Upper lobe of left lung (tissue), 6 donors: ENCODE measurements around the gene RASA3. TPM values are rescaled to one million over a fixed set of nuclear protein-coding genes. Genes with fewer than 3 reads are reported as not detected.
"Not testable (repeated sequence)": the region's sequence is repeated elsewhere in the genome, so short reads cannot be mapped to it uniquely, and the experiment has no call there.

Experiments used
- ATAC-seq, 2 donors: fragments of 200-7000 bp; cut with Tn5 transposase; one replicate each; pipeline ENCODE4 v1.9.1; 2022; ENCODE audit warnings: mild to moderate bottlenecking in 2 of 2, moderate library complexity in 2 of 2; ENCODE audit not compliant: low FRiP score in 2 of 2
- DNase-seq, 2 donors: peaks; one replicate each; pipeline ENCODE4 v3.0.0-alpha.2; 2019 to 2020
- H3K27ac ChIP-seq, 4 donors: fragments of 200-600 bp; sonication (generic); one replicate each; pipeline ENCODE4 v1.5.1; 2016 to 2019
- H3K27me3 ChIP-seq, 4 donors: fragments of 200-600 bp; sonication (generic); one replicate each; pipeline ENCODE4 v1.5.1; 2017 to 2019
- H3K36me3 ChIP-seq, 4 donors: fragments of 200-600 bp; sonication (generic); one replicate each; pipeline ENCODE4 v1.5.1; 2016 to 2019
- H3K4me1 ChIP-seq, 4 donors: fragments of 200-600 bp; sonication (generic); one replicate each; pipeline ENCODE4 v1.5.1; 2018 to 2019
- H3K4me3 ChIP-seq, 4 donors: fragments of 200-600 bp; sonication (generic); one replicate each; pipeline ENCODE4 v1.5.1; 2017 to 2019; ENCODE audit warnings: mild to moderate bottlenecking in 2 of 4, moderate library complexity in 1 of 4
- H3K9me3 ChIP-seq, 4 donors: fragments of 200-600 bp; sonication (generic); one replicate each; pipeline ENCODE4 v1.5.1; 2018 to 2019
- EP300 ChIP-seq, 4 donors: sonication (generic); formaldehyde crosslinking; IDR thresholded peaks; one replicate each; pipeline ENCODE4 v1.5.1; 2017; ENCODE audit warnings: antibody characterized with exemption in 4 of 4, control low read depth in 2 of 4
- POLR2A ChIP-seq, 4 donors: fragments of 450-650 bp; IDR thresholded peaks; one replicate each; pipeline ENCODE4 v1.5.1; 2016 to 2017; ENCODE audit warnings: antibody characterized with exemption in 4 of 4, mild to moderate bottlenecking in 2 of 4
- POLR2AphosphoS5 ChIP-seq, 2 donors: sonication (generic); formaldehyde crosslinking; IDR thresholded peaks; one replicate each; pipeline ENCODE4 v1.5.1; 2017; ENCODE audit warnings: antibody characterized with exemption in 2 of 2
- WGBS, 2 donors: methylation state at CpG; one replicate each; pipeline ENCODE4 v1.1.5; 2017 to 2018; 5-methylcytosine and 5-hydroxymethylcytosine counted together
- total RNA-seq, 6 donors: library from RNA; depleted of rRNA in 4 of 6; stranded (reverse); fragments of >200 nt in 4 of 6; gene quantifications; one replicate each; pipeline versions ENCODE4 v1.1.0 to v1.2.1, GENCODE V29; 2016 to 2021
- TF ChIP-seq, protein P1 (sequence below), 6 experiments: fragments of 450-650 bp in 4 of 6; fragments of 200-600 bp in 2 of 6; sonication (generic) in 2 of 6; IDR thresholded peaks; one replicate each; pipeline ENCODE4 v1.5.1; 2016 to 2019; ENCODE audit warnings: antibody characterized with exemption in 6 of 6
- donor health status: DM: no; HTN: no; CAD: no; lungs with moderate emphysema.
- donor health status: DM: no; HTN: yes; CAD: no; lungs with severe emphysema.

Gene RASA3
- total RNA-seq, 6 donors from 2014 or later, result 11.4 to 52.4 (median 18.4) TPM

DNA sequence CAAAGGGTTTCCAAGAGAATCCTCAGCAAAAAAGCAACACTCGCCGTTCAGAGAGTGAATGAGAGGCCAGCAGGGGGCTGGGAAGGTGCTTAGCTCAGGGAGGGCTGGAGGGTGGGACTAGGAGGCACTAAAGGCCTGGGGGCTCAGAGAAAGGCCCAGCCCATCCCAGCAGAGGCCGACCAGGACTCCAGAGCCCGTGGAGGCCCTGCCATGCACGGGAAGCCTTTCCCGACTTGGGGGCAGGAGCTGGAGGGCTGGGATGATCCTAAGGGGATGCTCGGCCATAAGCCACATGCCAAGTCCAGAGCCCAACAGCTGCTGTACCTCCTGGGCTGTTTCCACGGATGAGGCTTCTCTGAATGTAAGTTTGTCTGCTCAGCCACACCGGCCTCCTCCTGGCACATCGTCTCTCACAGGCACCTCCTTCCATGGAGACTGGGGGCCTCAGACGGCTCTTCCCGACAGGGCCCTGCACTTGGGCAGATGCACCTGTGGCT is 19.5 kb downstream of the RASA3 start:
- WGBS, 2 donors, result 75 to 79% methylated on average over 4 to 12 of the region's 12 CpGs
- no peaks in the 10 kb centered on the region for H3K9me3 ChIP-seq
- DNase-seq (peak in 1 of 2 donors; percentile 12), ATAC-seq (no peak)
- H3K36me3 ChIP-seq, result no peaks in the 10 kb centered on the region
- no peak for TF ChIP-seq POLR2A (IDR thresholded peaks at IDR 0.05)
- TF ChIP-seq, protein P1, sequence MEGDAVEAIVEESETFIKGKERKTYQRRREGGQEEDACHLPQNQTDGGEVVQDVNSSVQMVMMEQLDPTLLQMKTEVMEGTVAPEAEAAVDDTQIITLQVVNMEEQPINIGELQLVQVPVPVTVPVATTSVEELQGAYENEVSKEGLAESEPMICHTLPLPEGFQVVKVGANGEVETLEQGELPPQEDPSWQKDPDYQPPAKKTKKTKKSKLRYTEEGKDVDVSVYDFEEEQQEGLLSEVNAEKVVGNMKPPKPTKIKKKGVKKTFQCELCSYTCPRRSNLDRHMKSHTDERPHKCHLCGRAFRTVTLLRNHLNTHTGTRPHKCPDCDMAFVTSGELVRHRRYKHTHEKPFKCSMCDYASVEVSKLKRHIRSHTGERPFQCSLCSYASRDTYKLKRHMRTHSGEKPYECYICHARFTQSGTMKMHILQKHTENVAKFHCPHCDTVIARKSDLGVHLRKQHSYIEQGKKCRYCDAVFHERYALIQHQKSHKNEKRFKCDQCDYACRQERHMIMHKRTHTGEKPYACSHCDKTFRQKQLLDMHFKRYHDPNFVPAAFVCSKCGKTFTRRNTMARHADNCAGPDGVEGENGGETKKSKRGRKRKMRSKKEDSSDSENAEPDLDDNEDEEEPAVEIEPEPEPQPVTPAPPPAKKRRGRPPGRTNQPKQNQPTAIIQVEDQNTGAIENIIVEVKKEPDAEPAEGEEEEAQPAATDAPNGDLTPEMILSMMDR (IDR thresholded peaks at IDR 0.05), result no peak
- TF ChIP-seq POLR2AphosphoS5 (IDR thresholded peaks at IDR 0.05), result no peak
- no peak for TF ChIP-seq EP300 (IDR thresholded peaks at IDR 0.05)
- H3K27me3 ChIP-seq, result no peaks in the 10 kb centered on the region
- H3K27ac ChIP-seq, result no peak overlapping the region
- H3K4me3 ChIP-seq, result no peak overlapping the region
- H3K4me1 ChIP-seq, result peaks cover 16 to 29% (median 27%) of the 10 kb centered on the region in 4 donors

DNA sequence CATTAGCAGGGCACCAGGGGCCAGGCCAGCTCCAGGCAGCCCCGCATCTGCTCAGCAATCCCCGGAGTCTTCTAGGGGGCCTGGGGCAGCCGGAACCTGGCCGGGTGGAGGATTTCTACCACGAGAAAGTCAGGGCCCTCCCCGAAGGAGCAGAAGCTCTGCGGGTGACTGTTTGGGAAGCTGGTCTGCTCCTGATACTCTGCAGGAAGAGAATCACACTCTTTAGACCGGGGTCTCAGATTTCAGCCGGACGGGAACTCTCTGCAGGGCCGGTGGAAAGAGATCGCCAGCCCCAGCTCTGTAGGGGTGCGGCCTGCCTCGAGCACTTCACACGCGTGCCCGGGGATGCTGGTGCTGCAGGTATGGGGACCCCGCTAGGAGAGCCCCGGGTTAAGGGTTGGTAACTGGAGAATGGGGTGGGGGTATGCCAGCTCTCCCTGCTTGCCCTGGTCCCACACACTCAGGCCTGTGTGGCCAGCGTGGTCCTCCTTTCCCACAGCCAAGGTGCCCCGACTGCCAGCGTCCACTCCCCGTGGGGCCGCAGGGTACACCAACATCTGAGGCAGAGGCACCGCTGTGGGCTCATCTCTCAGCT is 20.1 kb downstream of the RASA3 start:
- no peaks in the 10 kb centered on the region for H3K27me3 ChIP-seq
- DNase-seq, result peak in 1 of 2 donors; percentile 19
- no peak overlapping the region for H3K4me3 ChIP-seq
- no peaks in the 10 kb centered on the region for H3K36me3 ChIP-seq
- TF ChIP-seq EP300 (IDR thresholded peaks at IDR 0.05) (no peak), POLR2AphosphoS5 (IDR thresholded peaks at IDR 0.05) (no peak), POLR2A (IDR thresholded peaks at IDR 0.05) (no peak)
- TF ChIP-seq, protein P1 (IDR thresholded peaks at IDR 0.05), result no peak
- no peaks in the 10 kb centered on the region for H3K9me3 ChIP-seq
- no peak for ATAC-seq
- peaks cover 19 to 35% (median 27%) of the 10 kb centered on the region in 4 donors for H3K4me1 ChIP-seq
- H3K27ac ChIP-seq, result peak overlapping the region in 1 of 4 donors; percentile 34
- 43 to 70% methylated on average over 5 to 25 of the region's 25 CpGs for WGBS, 2 donors

DNA sequence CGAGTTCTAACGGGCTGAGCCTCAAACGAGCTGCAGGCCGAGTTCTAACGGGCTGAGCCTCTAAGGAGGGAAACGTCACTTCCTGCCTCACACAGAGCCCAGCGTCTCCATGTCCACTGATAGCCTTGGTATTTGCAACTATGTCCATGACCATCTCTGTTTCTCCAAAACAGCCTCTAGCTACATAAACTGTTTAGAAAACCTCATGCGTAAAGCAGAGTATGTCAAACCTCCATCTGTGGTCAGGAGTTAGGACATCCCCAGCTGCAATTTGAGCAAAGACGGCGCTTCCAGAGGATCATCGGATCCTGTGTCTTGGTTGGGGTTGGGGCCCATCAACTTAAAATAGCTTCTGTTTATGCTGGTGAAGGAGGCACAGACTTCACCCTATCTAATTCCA is 20.8 kb downstream of the RASA3 start:
- H3K27ac ChIP-seq, result peak overlapping the region in 1 of 4 donors; percentile 34
- 58 to 80% methylated on average over 7 to 11 of the region's 11 CpGs for WGBS, 2 donors
- ATAC-seq, result no peak

DNA sequence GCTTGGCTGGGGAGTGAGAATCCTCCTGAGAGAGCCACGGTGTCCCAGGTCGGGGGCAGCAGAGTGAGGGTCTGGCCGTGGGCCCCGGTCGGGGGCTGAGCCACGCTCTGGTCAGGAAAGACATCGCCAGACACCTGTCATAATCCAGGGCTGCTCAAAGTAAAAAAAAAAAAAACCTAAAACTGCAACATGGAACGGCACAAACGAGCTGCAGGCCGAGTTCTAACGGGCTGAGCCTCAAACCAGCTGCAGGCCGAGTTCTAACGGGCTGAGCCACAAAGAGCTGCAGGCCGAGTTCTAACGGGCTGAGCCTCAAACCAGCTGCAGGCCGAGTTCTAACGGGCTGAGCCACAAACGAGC is 21.6 kb downstream of the RASA3 start:
- H3K27ac ChIP-seq, result peak overlapping the region in 3 of 4 donors; percentile 1 to 72 (median 48)
- H3K36me3 ChIP-seq, H3K4me3 ChIP-seq, DNase-seq, H3K9me3 ChIP-seq, H3K27me3 ChIP-seq, ATAC-seq: not testable (repeated sequence)
- peaks cover 22 to 36% (median 25%) of the 10 kb centered on the region in 4 donors for H3K4me1 ChIP-seq
- WGBS, 2 donors, result 62 to 82% methylated on average over 13 of the region's 18 CpGs

More for the DNA sequence above, 20.8 kb downstream of the RASA3 start:
- H3K9me3 ChIP-seq, result no peaks in the 10 kb centered on the region
- H3K27me3 ChIP-seq, result no peaks in the 10 kb centered on the region
- H3K4me3 ChIP-seq, result no peak overlapping the region
- no peak for TF ChIP-seq POLR2AphosphoS5 (IDR thresholded peaks at IDR 0.05)
- no peak for TF ChIP-seq POLR2A (IDR thresholded peaks at IDR 0.05)
- TF ChIP-seq, protein P1 (IDR thresholded peaks at IDR 0.05), result no peak
- TF ChIP-seq EP300 (IDR thresholded peaks at IDR 0.05), result no peak
- peaks cover 22 to 40% (median 27%) of the 10 kb centered on the region in 4 donors for H3K4me1 ChIP-seq
- H3K36me3 ChIP-seq, result no peaks in the 10 kb centered on the region
- DNase-seq, result peak in 1 of 2 donors; percentile 15

DNA sequence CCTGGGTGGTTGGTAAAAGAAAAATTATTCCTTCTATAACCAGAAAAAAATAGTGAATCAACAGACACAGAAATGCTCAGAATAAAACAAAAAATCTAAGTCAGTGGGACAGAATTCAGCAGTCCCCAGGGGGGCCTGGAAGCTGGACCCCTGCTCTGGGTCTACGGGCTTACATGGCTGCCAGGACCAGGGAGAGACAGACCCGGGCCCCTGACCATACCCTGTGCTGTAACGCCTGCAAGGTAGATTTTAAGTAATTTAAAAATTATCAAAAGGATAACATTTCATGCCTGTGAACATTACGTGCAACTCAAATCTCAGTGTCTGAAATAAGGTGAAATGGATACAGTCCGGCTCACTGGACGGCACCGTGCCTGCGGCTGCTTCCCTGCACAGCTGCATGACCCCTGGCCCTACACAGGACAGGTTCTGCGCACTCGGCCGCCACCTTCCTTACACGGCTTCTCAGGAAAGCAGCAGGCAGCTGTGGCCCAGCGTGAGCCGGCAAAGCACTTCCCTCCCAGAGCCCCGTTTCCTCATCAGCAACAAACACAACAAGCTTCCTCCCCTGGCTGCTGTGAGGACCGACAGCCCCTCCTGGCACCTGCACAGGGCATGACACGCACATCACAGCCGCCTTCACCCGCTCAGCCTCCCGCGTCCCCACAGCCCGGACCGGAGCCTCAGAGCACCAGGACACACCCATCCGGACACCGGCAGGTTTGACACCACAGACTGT is 22.2 kb downstream of the RASA3 start:
- Histone ChIP-seq H3K27me3 (no peaks in the 10 kb centered on the region), H3K4me1 (peaks cover 16 to 31% (median 21%) of the 10 kb centered on the region in 4 donors), H3K36me3 (no peaks in the 10 kb centered on the region), H3K9me3 (no peaks in the 10 kb centered on the region), H3K4me3 (no peak overlapping the region), H3K27ac (peak overlapping the region in 3 of 4 donors; percentile 1 to 72 (median 48))
- peak; percentile 16 to 50 for ATAC-seq
- no peak for TF ChIP-seq POLR2A (IDR thresholded peaks at IDR 0.05)
- no peak for TF ChIP-seq POLR2AphosphoS5 (IDR thresholded peaks at IDR 0.05)
- no peak for TF ChIP-seq EP300 (IDR thresholded peaks at IDR 0.05)
- TF ChIP-seq, protein P1 (IDR thresholded peaks at IDR 0.05), result peak in 4 of 6 experiments; percentile 26 to 58 (median 37)
- WGBS, 2 donors, result 44 to 71% methylated on average over 18 to 25 of the region's 25 CpGs
- peak; percentile 74 to 84 for DNase-seq
